B cell (primary cell): ENCODE measurements around the gene IPP. TPM values are rescaled to one million over a fixed set of nuclear protein-coding genes. Genes with fewer than 3 reads are reported as not detected.

Experiments used
- ATAC-seq: fragments of 200-7000 bp; cut with Tn5 transposase; one replicate; pipeline ENCODE4 v1.10.0; 2021; ENCODE audit warnings: low read depth, mild to moderate bottlenecking, moderate number of reproducible peaks, moderate library complexity
- CTCF ChIA-PET: fragments of 350-600 bp; sonication (Branson Sonifier 250); formaldehyde crosslinking; loops from one replicate; lab custom pipeline; 2021; ENCODE audit warnings: antibody characterized with exemption, inconsistent platforms; lab: Charles Lee
- POLR2A ChIA-PET: fragments of 350-600 bp; sonication (Branson Sonifier 250); formaldehyde crosslinking; loops from one replicate; lab custom pipeline; 2021; ENCODE audit warnings: antibody characterized with exemption; lab: Charles Lee
- DNase-seq: peaks from one replicate; pipeline ENCODE4 v3.0.0; 2013
- H2AFZ ChIP-seq: 2 replicates; pipeline ENCODE4 v1.6.1; 2012; ENCODE audit warnings: mild to moderate bottlenecking, low read depth, low read length; ENCODE audit not compliant: insufficient read depth, poor library complexity, severe bottlenecking
- H3K27ac ChIP-seq, 2 donors: 1 replicate in 1 of 2; 2 replicates in 1 of 2; pipeline ENCODE4 v1.5.1; 2012 to 2013; ENCODE audit warnings: low read length in 2 of 2, mild to moderate bottlenecking in 2 of 2, moderate library complexity in 1 of 2
- H3K27me3 ChIP-seq, 4 experiments: fragments of 200-600 bp in 1 of 4; sonication (generic) in 1 of 4; replicated peaks in 1 of 4; 1 replicate in 2 of 4; 2 replicates in 2 of 4; pipeline versions ENCODE4 v1.6.1 to v1.7.0; 2013 to 2016; ENCODE audit warnings: low read length in 3 of 4, mild to moderate bottlenecking in 2 of 4, mixed read lengths in 1 of 4, moderate library complexity in 1 of 4; ENCODE audit not compliant: insufficient read depth in 4 of 4, control insufficient read depth in 3 of 4; ENCODE audit errors: control extremely low read depth in 1 of 4
- H3K36me3 ChIP-seq, 2 experiments: replicated peaks in 1 of 2; 1 replicate in 1 of 2; 2 replicates in 1 of 2; pipeline versions ENCODE4 v1.6.1 to v1.7.1; 2013; ENCODE audit warnings: low read length in 1 of 2; ENCODE audit not compliant: insufficient read depth in 2 of 2, control insufficient read depth in 1 of 2; ENCODE audit errors: control extremely low read depth in 1 of 2, extremely low read depth in 1 of 2
- H3K4me1 ChIP-seq, 2 donors: fragments of 200-600 bp in 1 of 2; sonication (generic) in 1 of 2; 1 replicate in 1 of 2; 2 replicates in 1 of 2; pipeline versions ENCODE4 v1.5.1 to v1.6.1; 2013 to 2017; ENCODE audit warnings: low read length in 2 of 2; ENCODE audit not compliant: control insufficient read depth in 2 of 2, insufficient read depth in 2 of 2
- H3K4me2 ChIP-seq: replicated peaks from 2 replicates; pipeline ENCODE3; 2012; ENCODE audit warnings: mild to moderate bottlenecking, low read depth, low read length; ENCODE audit not compliant: poor library complexity, severe bottlenecking
- H3K4me3 ChIP-seq, 5 experiments: fragments of 200-600 bp in 1 of 5; sonication (generic) in 1 of 5; 1 replicate in 3 of 5; 2 replicates in 2 of 5; pipeline versions ENCODE4 v1.5.1 to v1.7.0; 2011 to 2016; ENCODE audit warnings: low read length in 4 of 5, mild to moderate bottlenecking in 4 of 5, low read depth in 2 of 5, control low read depth in 1 of 5, moderate library complexity in 1 of 5; ENCODE audit not compliant: insufficient read depth in 1 of 5; ENCODE audit errors: control extremely low read depth in 1 of 5, extremely low read depth in 1 of 5
- H3K79me2 ChIP-seq: fragments of 200-600 bp; sonication (generic); one replicate; pipeline ENCODE4 v1.6.0; 2016; ENCODE audit warnings: low read length; ENCODE audit not compliant: control insufficient read depth, insufficient read depth
- H3K9ac ChIP-seq: fragments of 200-600 bp; sonication (generic); 2 replicates; pipeline ENCODE4 v1.6.1; 2017; ENCODE audit warnings: mild to moderate bottlenecking, low read length, moderate library complexity
- H3K9me3 ChIP-seq, 3 donors: one replicate each; pipeline versions ENCODE4 v1.6.1 to v1.7.1; 2013; ENCODE audit warnings: low read length in 2 of 3; ENCODE audit not compliant: control insufficient read depth in 2 of 3, insufficient read depth in 1 of 3; ENCODE audit errors: control extremely low read depth in 1 of 3
- H4K20me1 ChIP-seq: 2 replicates; pipeline ENCODE4 v1.6.0; 2012; ENCODE audit warnings: mild to moderate bottlenecking, low read length; ENCODE audit not compliant: insufficient read depth, control insufficient read depth, poor library complexity, severe bottlenecking
- H3K27ac Mint-ChIP-seq: one replicate; pipeline ENCODE4 v1.8.0; 2021; ENCODE audit warnings: mixed read lengths
- H3K27me3 Mint-ChIP-seq: one replicate; pipeline ENCODE4 v1.8.0; 2021; ENCODE audit warnings: mixed read lengths
- H3K4me1 Mint-ChIP-seq: one replicate; pipeline ENCODE4 v1.8.0; 2021; ENCODE audit warnings: mixed read lengths
- H3K4me3 Mint-ChIP-seq: one replicate; pipeline ENCODE4 v1.8.0; 2021; ENCODE audit warnings: mixed read lengths
- H3K9me3 Mint-ChIP-seq: one replicate; pipeline ENCODE4 v1.8.0; 2022; ENCODE audit warnings: mixed read lengths; ENCODE audit not compliant: insufficient read depth
- CTCF ChIP-seq: fragments of 200-600 bp; IDR thresholded peaks from one replicate; pipeline ENCODE4 v1.8.0; 2022; ENCODE audit warnings: antibody characterized with exemption, mild to moderate bottlenecking
- EZH2 ChIP-seq: IDR thresholded peaks from 2 replicates; pipeline ENCODE4 v1.6.1; 2012; ENCODE audit warnings: borderline replicate concordance, low read depth, mild to moderate bottlenecking, moderate library complexity, low read length; ENCODE audit not compliant: insufficient read depth, poor library complexity, severe bottlenecking
- WGBS: methylation state at CpG from one replicate; pipeline ENCODE4 v1.1.5; 2013; ENCODE audit warnings: missing lambda C conversion rate; ENCODE audit not compliant: insufficient coverage; 5-methylcytosine and 5-hydroxymethylcytosine counted together
- intact Hi-C: fragments of 100-400 bp; cut with micrococcal nuclease; formaldehyde crosslinking; loops from one replicate; pipeline ENCODE4 v1.10.0; 2022
- polyA plus RNA-seq: library from polyadenylated mRNA; depleted of rRNA; stranded (reverse); fragments of >200 nt; gene quantifications from 2 replicates; pipeline ENCODE4 v1.2.3, GENCODE V29; 2012
- total RNA-seq, 2 donors: library from RNA; stranded (reverse); fragments of 120-200 nt in 1 of 2; gene quantifications; 1 replicate in 1 of 2; 2 replicates in 1 of 2; pipeline versions ENCODE4 v1.2.3 to v1.2.4, GENCODE V29; 2013 to 2022

Gene IPP
- total and polyA plus RNA-seq, 2 donors (not counting 1 experiment from before 2014, with no cell fraction given), result 2.3 to 12.1 TPM

GRCh38 chr1:45685308-45686014, 65.0 kb downstream of the IPP start:
- Mint-ChIP-seq H3K9me3 (no peaks in the 10 kb centered on the region), H3K4me1 (peaks cover 62% of the 10 kb centered on the region), H3K27me3 (no peaks in the 10 kb centered on the region), H3K27ac (peak overlapping the region; percentile 100), H3K4me3 (peak overlapping the region; percentile 100)
- Histone ChIP-seq H3K9me3 (no peaks in the 10 kb centered on the region), H3K4me1 (peaks cover 23 to 39% of the 10 kb centered on the region in 2 donors), H3K9ac (peak overlapping the region; percentile 93), H3K4me2 (peak overlapping the region; percentile 90), H3K4me3 (peak overlapping the region; percentile 65 to 99 (median 96)), H3K36me3 (no peaks in the 10 kb centered on the region), H2AFZ (peak overlapping the region; percentile 97), H3K27ac (peak overlapping the region; percentile 98), H4K20me1 (peaks cover 35% of the 10 kb centered on the region), H3K79me2 (peaks cover 84% of the 10 kb centered on the region), H3K27me3 (no peaks in the 10 kb centered on the region)
- intact Hi-C loops, result loop anchor here (2.0 to 10.0 kb wide), 7 partner anchors 512 to 1053 kb away; partner anchors contain the start of genes BEST4, EFCAB14, EIF2B3 and KIF2C
- CTCF ChIA-PET, result interaction anchor here (0.9 to 2.2 kb wide), 7 partner anchors 8 to 536 kb away, joined by 3 to 5 read pairs (median 4); no protein-coding TSS in a partner anchor
- ATAC-seq (no peak), DNase-seq (no peak)
- TF ChIP-seq CTCF, result no peak
- TF ChIP-seq EZH2, result no peak
- 0% methylated on average over 3 of the region's 13 CpGs for WGBS
- POLR2A ChIA-PET, result interaction anchor here (0.6 to 2.6 kb wide), 9 partner anchors 9 to 618 kb away, joined by 3 to 11 read pairs (median 4); partner anchors contain the start of genes CCDC163, IPP, LRRC41 and MMACHC

- peak overlapping the region; percentile 90 for H3K4me2 ChIP-seq
- H3K79me2 ChIP-seq, result peaks cover 84% of the 10 kb centered on the region
- no peaks in the 10 kb centered on the region for H3K9me3 Mint-ChIP-seq
- no peaks in the 10 kb centered on the region for H3K27me3 Mint-ChIP-seq
- DNase-seq (no peak), ATAC-seq (no peak)
- H3K4me1 ChIP-seq, result peaks cover 29 to 42% of the 10 kb centered on the region in 2 donors
- POLR2A ChIA-PET, result no interaction called here
- H3K27ac Mint-ChIP-seq, result no peak overlapping the region
- peaks cover 39% of the 10 kb centered on the region for H4K20me1 ChIP-seq
- peak overlapping the region in 1 of 5 experiments; percentile 87 for H3K4me3 ChIP-seq
- peaks cover 66% of the 10 kb centered on the region for H3K4me1 Mint-ChIP-seq
- TF ChIP-seq EZH2 (no peak), CTCF (no peak)
- intact Hi-C loops, result loop anchor here (10.0 kb wide), 1 partner anchor 950 kb away; the partner anchor contains the start of genes KIF2C and RNU5D-1
- no peaks in the 10 kb centered on the region for H3K36me3 ChIP-seq
- WGBS, result no CpG with 5 or more reads among the region's 2 CpGs
- CTCF ChIA-PET, result interaction anchor here (1.1 kb wide), 1 partner anchor 63 kb away, joined by 3 read pairs; no protein-coding TSS in a partner anchor
- no peaks in the 10 kb centered on the region for H3K9me3 ChIP-seq
- H3K9ac ChIP-seq, result peak overlapping the region; percentile 93
- H3K27me3 ChIP-seq, result no peaks in the 10 kb centered on the region
- no peak overlapping the region for H3K27ac ChIP-seq
- no peak overlapping the region for H2AFZ ChIP-seq
- peak overlapping the region; percentile 14 for H3K4me3 Mint-ChIP-seq
These were observed 66.1 kb downstream of the IPP start for GRCh38 chr1:45684402-45684801.
